GM23338 (cell line): ENCODE data around the gene TYRO3. TPM values are rescaled to one million over a fixed set of nuclear protein-coding genes. Genes with fewer than 3 reads are reported as not detected.

ENCODE experiments used
- ATAC-seq: fragments of 200-7000 bp; cut with Tn5 transposase; 3 replicates; pipeline ENCODE4 v1.9.1; 2020
- DNase-seq: peaks from one replicate; pipeline ENCODE4 v3.0.0-alpha.2; 2015; ENCODE audit warnings: low spot score
- H2AFZ ChIP-seq: fragments of 200-600 bp; sonication (generic); 2 replicates; pipeline ENCODE4 v1.8.0; 2016; ENCODE audit warnings: antibody characterized with exemption, mild to moderate bottlenecking, moderate library complexity
- H3F3A ChIP-seq: fragments of 200-600 bp; sonication (generic); replicated peaks from 2 replicates; pipeline ENCODE4 v1.8.0; 2017; ENCODE audit warnings: antibody characterized with exemption, mixed run types, low read depth
- H3K27ac ChIP-seq: fragments of 200-600 bp; sonication (generic); 2 replicates; pipeline ENCODE4 v1.6.1; 2016; ENCODE audit warnings: low read depth
- H3K27me3 ChIP-seq: fragments of 200-600 bp; sonication (generic); 2 replicates; pipeline ENCODE4 v1.8.0; 2016; ENCODE audit warnings: mild to moderate bottlenecking, mixed run types, moderate library complexity; ENCODE audit not compliant: insufficient read depth
- H3K36me3 ChIP-seq: fragments of 200-600 bp; sonication (generic); 2 replicates; pipeline ENCODE4 v1.8.0; 2016; ENCODE audit warnings: mild to moderate bottlenecking; ENCODE audit not compliant: insufficient read depth
- H3K4me1 ChIP-seq: fragments of 200-600 bp; sonication (generic); 2 replicates; pipeline ENCODE4 v1.8.0; 2016; ENCODE audit warnings: mild to moderate bottlenecking, moderate library complexity; ENCODE audit not compliant: insufficient read depth
- H3K4me2 ChIP-seq: fragments of 200-600 bp; sonication (generic); 2 replicates; pipeline ENCODE4 v1.7.1; 2017; ENCODE audit warnings: mixed run types
- H3K4me3 ChIP-seq: fragments of 200-600 bp; sonication (generic); 2 replicates; pipeline ENCODE4 v1.6.1; 2016; ENCODE audit warnings: mixed run types
- H3K79me2 ChIP-seq: fragments of 200-600 bp; sonication (generic); replicated peaks from 2 replicates; pipeline ENCODE4 v1.8.0; 2017; ENCODE audit warnings: mild to moderate bottlenecking; ENCODE audit not compliant: insufficient read depth
- H3K9me2 ChIP-seq: fragments of 200-600 bp; sonication (generic); 2 replicates; pipeline ENCODE4 v1.8.0; 2017; ENCODE audit not compliant: insufficient read depth
- H4K20me1 ChIP-seq: fragments of 200-600 bp; sonication (generic); replicated peaks from 2 replicates; pipeline ENCODE4 v1.8.0; 2017; ENCODE audit warnings: mild to moderate bottlenecking; ENCODE audit not compliant: insufficient read depth
- H3K27ac Mint-ChIP-seq: 2 replicates; pipeline ENCODE4 v1.8.0; 2020; ENCODE audit warnings: inconsistent platforms, mild to moderate bottlenecking, moderate library complexity, mixed read lengths
- H3K27me3 Mint-ChIP-seq: 3 replicates; pipeline ENCODE4 v1.8.0; 2022; ENCODE audit warnings: low read depth, mild to moderate bottlenecking, moderate library complexity, mixed read lengths, inconsistent platforms; ENCODE audit not compliant: insufficient read depth, poor library complexity
- H3K36me3 Mint-ChIP-seq: 3 replicates; pipeline ENCODE4 v1.8.0; 2021; ENCODE audit warnings: low read depth, mild to moderate bottlenecking, inconsistent platforms, moderate library complexity, mixed read lengths
- H3K4me1 Mint-ChIP-seq: 3 replicates; pipeline ENCODE4 v1.8.0; 2020; ENCODE audit warnings: mild to moderate bottlenecking, inconsistent platforms, mixed read lengths
- H3K4me3 Mint-ChIP-seq: 3 replicates; pipeline ENCODE4 v1.8.0; 2021; ENCODE audit warnings: moderate library complexity, mild to moderate bottlenecking, inconsistent platforms, mixed read lengths
- H3K9me3 Mint-ChIP-seq: 3 replicates; pipeline ENCODE4 v1.8.0; 2020; ENCODE audit warnings: moderate library complexity, mild to moderate bottlenecking, inconsistent platforms, mixed read lengths
- EZH2 ChIP-seq: fragments of 200-600 bp; sonication (generic); IDR thresholded peaks from one replicate; pipeline ENCODE4 v1.8.0; 2017; ENCODE audit warnings: antibody characterized with exemption, mild to moderate bottlenecking, low read depth; ENCODE audit not compliant: unreplicated experiment
- EZH2phosphoT487 ChIP-seq: fragments of 200-600 bp; sonication (generic); IDR thresholded peaks from one replicate; pipeline ENCODE4 v1.8.1; 2018; ENCODE audit warnings: antibody characterized with exemption; ENCODE audit not compliant: unreplicated experiment
- JUNB ChIP-seq: IDR thresholded peaks from one replicate; pipeline ENCODE4 v1.6.1; 2016; ENCODE audit warnings: antibody characterized with exemption; ENCODE audit not compliant: unreplicated experiment
- NANOG ChIP-seq: IDR thresholded peaks from 2 replicates; pipeline ENCODE4 v1.6.1; 2016; ENCODE audit warnings: antibody characterized with exemption, borderline replicate concordance
- POLR2AphosphoS5 ChIP-seq: IDR thresholded peaks from 2 replicates; pipeline ENCODE4 v1.6.1; 2016; ENCODE audit warnings: antibody characterized with exemption, low read depth
- STAT1 ChIP-seq: IDR thresholded peaks from one replicate; pipeline ENCODE4 v1.6.1; 2016; ENCODE audit warnings: antibody characterized with exemption; ENCODE audit not compliant: unreplicated experiment
- ZNF114 ChIP-seq: fragments of 250-450 bp; sonication (Bioruptor Pico); IDR thresholded peaks from 2 replicates; pipeline ENCODE4 v1.5.0; 2020; ENCODE audit warnings: mild to moderate bottlenecking, moderate library complexity
- polyA plus RNA-seq: library from polyadenylated mRNA; unstranded; fragments of >200 nt; fragmentation: Nextera tagmentation; extraction: Ambion mirVana; gene quantifications from 2 replicates; pipeline ENCODE4 v1.2.1, GENCODE V29; 2016
- total RNA-seq: library from RNA; depleted of rRNA; stranded (reverse); fragments of >200 nt; shearing (Covaris generic); gene quantifications from 2 replicates; pipeline ENCODE4 v1.2.3, GENCODE V29; 2014
- TF ChIP-seq, protein P1 (sequence below): fragments of 250-450 bp; sonication (Bioruptor Pico); IDR thresholded peaks from 2 replicates; pipeline ENCODE4 v1.5.0; 2020; ENCODE audit warnings: mild to moderate bottlenecking, moderate library complexity
- TF ChIP-seq, protein P2 (sequence below): IDR thresholded peaks from 2 replicates; pipeline ENCODE4 v1.6.1; 2016; ENCODE audit warnings: antibody characterized with exemption

Gene TYRO3
- total and polyA plus RNA-seq, 2 experiments from 2014 or later = 32.6 to 61.0 TPM

DNA sequence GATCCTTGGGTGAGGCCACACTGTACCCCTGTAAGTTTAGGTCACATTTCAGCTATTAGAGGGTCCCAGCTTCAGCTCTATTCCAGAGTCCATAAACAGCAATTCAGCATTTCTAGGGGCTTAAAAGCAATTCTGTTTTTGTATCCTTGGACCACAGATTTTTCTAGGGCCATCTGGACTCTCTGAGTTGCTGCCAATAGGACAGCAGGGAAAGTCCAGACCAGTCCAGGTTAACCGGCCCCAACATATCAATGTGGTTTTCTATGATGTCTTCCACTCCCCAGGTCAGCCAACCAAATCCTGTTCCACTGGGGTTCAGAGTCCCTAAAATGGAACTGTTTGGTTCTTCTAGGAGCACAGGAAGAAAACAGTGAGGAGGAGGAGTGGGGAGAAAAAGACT lies 40.0 kb downstream of the TYRO3 start (continued):
- TF ChIP-seq, protein P1, sequence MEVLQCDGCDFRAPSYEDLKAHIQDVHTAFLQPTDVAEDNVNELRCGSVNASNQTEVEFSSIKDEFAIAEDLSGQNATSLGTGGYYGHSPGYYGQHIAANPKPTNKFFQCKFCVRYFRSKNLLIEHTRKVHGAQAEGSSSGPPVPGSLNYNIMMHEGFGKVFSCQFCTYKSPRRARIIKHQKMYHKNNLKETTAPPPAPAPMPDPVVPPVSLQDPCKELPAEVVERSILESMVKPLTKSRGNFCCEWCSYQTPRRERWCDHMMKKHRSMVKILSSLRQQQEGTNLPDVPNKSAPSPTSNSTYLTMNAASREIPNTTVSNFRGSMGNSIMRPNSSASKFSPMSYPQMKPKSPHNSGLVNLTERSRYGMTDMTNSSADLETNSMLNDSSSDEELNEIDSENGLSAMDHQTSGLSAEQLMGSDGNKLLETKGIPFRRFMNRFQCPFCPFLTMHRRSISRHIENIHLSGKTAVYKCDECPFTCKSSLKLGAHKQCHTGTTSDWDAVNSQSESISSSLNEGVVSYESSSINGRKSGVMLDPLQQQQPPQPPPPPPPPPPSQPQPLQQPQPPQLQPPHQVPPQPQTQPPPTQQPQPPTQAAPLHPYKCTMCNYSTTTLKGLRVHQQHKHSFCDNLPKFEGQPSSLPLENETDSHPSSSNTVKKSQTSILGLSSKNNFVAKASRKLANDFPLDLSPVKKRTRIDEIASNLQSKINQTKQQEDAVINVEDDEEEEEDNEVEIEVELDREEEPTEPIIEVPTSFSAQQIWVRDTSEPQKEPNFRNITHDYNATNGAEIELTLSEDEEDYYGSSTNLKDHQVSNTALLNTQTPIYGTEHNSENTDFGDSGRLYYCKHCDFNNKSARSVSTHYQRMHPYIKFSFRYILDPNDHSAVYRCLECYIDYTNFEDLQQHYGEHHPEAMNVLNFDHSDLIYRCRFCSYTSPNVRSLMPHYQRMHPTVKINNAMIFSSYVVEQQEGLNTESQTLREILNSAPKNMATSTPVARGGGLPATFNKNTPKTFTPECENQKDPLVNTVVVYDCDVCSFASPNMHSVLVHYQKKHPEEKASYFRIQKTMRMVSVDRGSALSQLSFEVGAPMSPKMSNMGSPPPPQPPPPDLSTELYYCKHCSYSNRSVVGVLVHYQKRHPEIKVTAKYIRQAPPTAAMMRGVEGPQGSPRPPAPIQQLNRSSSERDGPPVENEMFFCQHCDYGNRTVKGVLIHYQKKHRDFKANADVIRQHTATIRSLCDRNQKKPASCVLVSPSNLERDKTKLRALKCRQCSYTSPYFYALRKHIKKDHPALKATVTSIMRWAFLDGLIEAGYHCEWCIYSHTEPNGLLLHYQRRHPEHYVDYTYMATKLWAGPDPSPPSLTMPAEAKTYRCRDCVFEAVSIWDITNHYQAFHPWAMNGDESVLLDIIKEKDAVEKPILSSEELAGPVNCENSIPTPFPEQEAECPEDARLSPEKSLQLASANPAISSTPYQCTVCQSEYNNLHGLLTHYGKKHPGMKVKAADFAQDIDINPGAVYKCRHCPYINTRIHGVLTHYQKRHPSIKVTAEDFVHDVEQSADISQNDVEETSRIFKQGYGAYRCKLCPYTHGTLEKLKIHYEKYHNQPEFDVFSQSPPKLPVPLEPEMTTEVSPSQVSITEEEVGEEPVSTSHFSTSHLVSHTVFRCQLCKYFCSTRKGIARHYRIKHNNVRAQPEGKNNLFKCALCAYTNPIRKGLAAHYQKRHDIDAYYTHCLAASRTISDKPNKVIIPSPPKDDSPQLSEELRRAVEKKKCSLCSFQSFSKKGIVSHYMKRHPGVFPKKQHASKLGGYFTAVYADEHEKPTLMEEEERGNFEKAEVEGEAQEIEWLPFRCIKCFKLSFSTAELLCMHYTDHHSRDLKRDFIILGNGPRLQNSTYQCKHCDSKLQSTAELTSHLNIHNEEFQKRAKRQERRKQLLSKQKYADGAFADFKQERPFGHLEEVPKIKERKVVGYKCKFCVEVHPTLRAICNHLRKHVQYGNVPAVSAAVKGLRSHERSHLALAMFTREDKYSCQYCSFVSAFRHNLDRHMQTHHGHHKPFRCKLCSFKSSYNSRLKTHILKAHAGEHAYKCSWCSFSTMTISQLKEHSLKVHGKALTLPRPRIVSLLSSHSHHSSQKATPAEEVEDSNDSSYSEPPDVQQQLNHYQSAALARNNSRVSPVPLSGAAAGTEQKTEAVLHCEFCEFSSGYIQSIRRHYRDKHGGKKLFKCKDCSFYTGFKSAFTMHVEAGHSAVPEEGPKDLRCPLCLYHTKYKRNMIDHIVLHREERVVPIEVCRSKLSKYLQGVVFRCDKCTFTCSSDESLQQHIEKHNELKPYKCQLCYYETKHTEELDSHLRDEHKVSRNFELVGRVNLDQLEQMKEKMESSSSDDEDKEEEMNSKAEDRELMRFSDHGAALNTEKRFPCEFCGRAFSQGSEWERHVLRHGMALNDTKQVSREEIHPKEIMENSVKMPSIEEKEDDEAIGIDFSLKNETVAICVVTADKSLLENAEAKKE (CRISPR knock-in tag) = no peak
- TF ChIP-seq EZH2phosphoT487 = no peak

GRCh38 chr15:41603411-41603935 lies 44.5 kb downstream of the TYRO3 start:
- H3F3A ChIP-seq = no peaks in the 10 kb centered on the region
- DNase-seq (no peak), ATAC-seq (no peak)
- no peak overlapping the region for H2AFZ ChIP-seq
- H3K4me1 ChIP-seq = no peaks in the 10 kb centered on the region
- H3K4me3 ChIP-seq = no peak overlapping the region
- Mint-ChIP-seq H3K4me3 (no peak overlapping the region), H3K4me1 (peaks cover 6% of the 10 kb centered on the region; the same call in 2 of the 3 replicates), H3K36me3 (no peaks in the 10 kb centered on the region), H3K27me3 (peaks cover 4% of the 10 kb centered on the region), H3K27ac (no peak overlapping the region), H3K9me3 (peaks cover 3% of the 10 kb centered on the region; the same call in 1 of the 3 replicates)
- no peaks in the 10 kb centered on the region for H3K36me3 ChIP-seq
- H3K27ac ChIP-seq = no peak overlapping the region
- H3K79me2 ChIP-seq = no peaks in the 10 kb centered on the region
- no peaks in the 10 kb centered on the region for H4K20me1 ChIP-seq
- no peak overlapping the region for H3K4me2 ChIP-seq
- no peaks in the 10 kb centered on the region for H3K9me2 ChIP-seq
- no peaks in the 10 kb centered on the region for H3K27me3 ChIP-seq
- TF ChIP-seq, protein P1 (CRISPR knock-in tag) = no peak
- TF ChIP-seq EZH2phosphoT487 = no peak
- no peak for TF ChIP-seq EZH2
- no peak for TF ChIP-seq POLR2AphosphoS5
- TF ChIP-seq STAT1 = no peak
- TF ChIP-seq, protein P2, sequence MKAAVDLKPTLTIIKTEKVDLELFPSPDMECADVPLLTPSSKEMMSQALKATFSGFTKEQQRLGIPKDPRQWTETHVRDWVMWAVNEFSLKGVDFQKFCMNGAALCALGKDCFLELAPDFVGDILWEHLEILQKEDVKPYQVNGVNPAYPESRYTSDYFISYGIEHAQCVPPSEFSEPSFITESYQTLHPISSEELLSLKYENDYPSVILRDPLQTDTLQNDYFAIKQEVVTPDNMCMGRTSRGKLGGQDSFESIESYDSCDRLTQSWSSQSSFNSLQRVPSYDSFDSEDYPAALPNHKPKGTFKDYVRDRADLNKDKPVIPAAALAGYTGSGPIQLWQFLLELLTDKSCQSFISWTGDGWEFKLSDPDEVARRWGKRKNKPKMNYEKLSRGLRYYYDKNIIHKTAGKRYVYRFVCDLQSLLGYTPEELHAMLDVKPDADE = no peak
- TF ChIP-seq NANOG = no peak
- no peak for TF ChIP-seq ZNF114 (CRISPR knock-in tag)
- no peak for TF ChIP-seq JUNB
